Measurements from ENCODE around the gene PRR23B.
"Not testable (repeated sequence)": the region's sequence is repeated elsewhere in the genome, so short reads cannot be mapped to it uniquely, and the experiment has no call there.

- not testable (repeated sequence) for TF ChIP-seq CTCF, POLR2AphosphoS5 (IDR thresholded peaks at IDR 0.05)
Observed at GRCh38 chr3:139030576-139030975, 9.8 kb upstream of the PRR23B start.
